ENCODE data around the gene PBX1. TPM values are rescaled to one million over a fixed set of nuclear protein-coding genes. Genes with fewer than 3 reads are reported as not detected.

PBX1 gene
- total RNA-seq, 4 donors from 2014 or later, result 25.8 to 31.0 (median 27.1) TPM

- DNase-seq (ENCODE audit: low spot score in 2 of 2), result no peak
- Histone ChIP-seq H3K27me3 (no peaks in the 10 kb centered on the region), H3K36me3 (no peaks in the 10 kb centered on the region), H3K4me1 (no peaks in the 10 kb centered on the region), H3K27ac (no peak overlapping the region), H3K9me3 (no peaks in the 10 kb centered on the region), H3K4me3 (no peak overlapping the region)
- WGBS, 2 donors, result 0 to 2% methylated on average over 1 of the region's 1 CpG
- TF ChIP-seq EP300 (IDR thresholded peaks at IDR 0.05) (no peak), CTCF (IDR thresholded peaks at IDR 0.05) (no peak), POLR2A (IDR thresholded peaks at IDR 0.05) (no peak)
Measured at GRCh38 chr1:164834641-164835040, 275.7 kb downstream of the PBX1 start.

DNA sequence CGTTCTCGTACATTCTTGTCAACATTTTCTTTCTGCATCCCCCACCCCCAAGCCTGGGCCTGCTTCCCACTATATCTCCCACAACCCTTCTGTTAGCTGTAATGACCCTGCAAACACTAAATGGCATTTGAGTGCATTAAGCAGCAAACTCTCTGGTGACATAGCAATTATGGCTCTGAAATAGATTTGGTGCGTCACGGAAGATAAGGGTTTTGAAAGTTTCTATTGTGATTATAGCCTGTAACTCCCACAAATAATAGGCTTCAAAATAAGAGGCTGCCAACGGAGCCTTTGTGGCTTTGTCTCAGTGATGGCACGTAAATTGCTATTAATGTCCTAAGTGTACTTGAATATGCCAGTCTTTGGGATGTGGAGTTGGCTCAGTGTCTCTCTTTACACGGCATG, 277.6 kb downstream of the PBX1 start:
- no peak overlapping the region for H3K27ac ChIP-seq
- DNase-seq (ENCODE audit: low spot score in 2 of 2), result no peak
- no peaks in the 10 kb centered on the region for H3K27me3 ChIP-seq
- H3K9me3 ChIP-seq, result no peaks in the 10 kb centered on the region
- H3K4me3 ChIP-seq, result no peak overlapping the region
- H3K4me1 ChIP-seq, result no peaks in the 10 kb centered on the region
- TF ChIP-seq EP300 (IDR thresholded peaks at IDR 0.05), result no peak
- no peak for TF ChIP-seq POLR2A (IDR thresholded peaks at IDR 0.05)
- TF ChIP-seq CTCF (IDR thresholded peaks at IDR 0.05), result no peak
- H3K36me3 ChIP-seq, result no peaks in the 10 kb centered on the region
- 34 to 57% methylated on average over 7 of the region's 7 CpGs for WGBS, 2 donors

GRCh38 chr1:164838786-164839185, 279.8 kb downstream of the PBX1 start:
- WGBS, 2 donors, result 96 to 98% methylated on average over 3 of the region's 3 CpGs
- Histone ChIP-seq H3K4me3 (no peak overlapping the region), H3K36me3 (no peaks in the 10 kb centered on the region), H3K27ac (no peak overlapping the region), H3K27me3 (no peaks in the 10 kb centered on the region), H3K9me3 (no peaks in the 10 kb centered on the region), H3K4me1 (peaks cover 0 to 7% (median 0%) of the 10 kb centered on the region in 4 donors)
- TF ChIP-seq CTCF (IDR thresholded peaks at IDR 0.05), result no peak
- TF ChIP-seq EP300 (IDR thresholded peaks at IDR 0.05), result no peak
- TF ChIP-seq POLR2A (IDR thresholded peaks at IDR 0.05), result no peak
- no peak for DNase-seq (ENCODE audit: low spot score in 2 of 2)

DNA sequence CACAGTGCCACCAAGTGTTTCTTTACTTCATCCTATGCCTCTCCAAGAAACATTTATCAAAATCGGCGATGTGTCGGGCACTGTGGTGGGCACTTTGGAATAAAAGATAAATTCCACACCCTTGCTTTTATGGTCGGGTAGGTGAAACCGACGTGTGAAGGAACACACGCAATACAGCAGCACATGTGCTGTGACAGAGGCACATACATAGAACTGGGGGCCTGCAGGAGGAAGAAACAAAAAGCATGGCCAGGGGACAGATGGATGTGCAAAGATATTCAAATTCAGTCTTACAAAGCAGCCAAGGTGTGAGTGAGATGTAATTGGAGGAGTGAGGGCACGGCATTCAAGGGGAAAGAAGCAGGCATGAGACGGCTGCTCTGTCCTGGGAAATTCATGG, 282.0 kb downstream of the PBX1 start:
- 91 to 95% methylated on average over 9 of the region's 9 CpGs for WGBS, 2 donors
- Histone ChIP-seq H3K9me3 (no peaks in the 10 kb centered on the region), H3K27me3 (no peaks in the 10 kb centered on the region), H3K27ac (no peak overlapping the region), H3K4me1 (peaks cover 0 to 7% (median 0%) of the 10 kb centered on the region in 4 donors), H3K4me3 (no peak overlapping the region), H3K36me3 (peaks cover 0 to 4% (median 0%) of the 10 kb centered on the region in 3 donors)
- DNase-seq (ENCODE audit: low spot score in 2 of 2), result no peak
- TF ChIP-seq POLR2A (IDR thresholded peaks at IDR 0.05) (no peak), CTCF (IDR thresholded peaks at IDR 0.05) (no peak), EP300 (IDR thresholded peaks at IDR 0.05) (no peak)

DNA sequence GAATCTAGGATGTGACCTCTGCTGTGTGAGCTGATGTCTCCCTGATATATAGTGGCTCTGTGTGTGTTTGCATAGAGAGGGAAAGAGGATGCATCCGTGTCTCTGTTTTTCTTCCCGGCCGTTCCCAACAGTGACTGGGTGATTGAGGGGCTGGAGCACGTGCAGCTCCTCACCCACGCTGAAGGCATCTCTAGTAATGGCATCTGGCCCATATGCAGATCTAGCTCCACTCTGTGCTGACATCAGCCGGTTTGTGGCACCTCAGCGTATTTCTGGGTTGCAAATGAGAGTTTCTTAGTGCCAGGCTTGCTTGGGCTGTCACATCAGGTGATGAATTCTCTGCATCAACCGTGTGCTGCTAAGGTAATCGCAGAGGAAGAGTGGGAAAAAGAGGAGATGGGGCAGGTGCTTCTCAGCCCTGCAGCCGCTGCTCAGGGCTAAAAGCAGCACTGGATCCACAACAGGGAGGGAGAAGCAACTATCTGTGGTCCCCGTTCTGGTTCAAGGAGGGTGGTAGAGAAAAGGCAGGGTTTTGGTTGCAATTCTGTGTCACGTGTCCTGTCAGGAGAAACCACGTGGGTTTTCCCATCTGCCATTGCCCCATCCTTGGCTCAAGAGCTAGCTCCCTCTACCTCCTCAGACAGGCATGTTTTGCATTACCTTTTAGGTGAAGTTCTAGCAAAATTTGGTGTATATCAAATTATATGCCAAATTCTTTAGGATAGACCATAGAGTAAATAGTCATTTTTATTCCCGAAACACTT, 282.9 kb downstream of the PBX1 start:
- peaks cover 0 to 13% (median 0%) of the 10 kb centered on the region in 3 donors for H3K36me3 ChIP-seq
- no peak overlapping the region for H3K27ac ChIP-seq
- WGBS, 2 donors, result 91 to 93% methylated on average over 14 of the region's 14 CpGs
- no peaks in the 10 kb centered on the region for H3K27me3 ChIP-seq
- DNase-seq (ENCODE audit: low spot score in 2 of 2), result no peak
- no peak overlapping the region for H3K4me3 ChIP-seq
- peaks cover 0 to 7% (median 0%) of the 10 kb centered on the region in 4 donors for H3K4me1 ChIP-seq
- no peaks in the 10 kb centered on the region for H3K9me3 ChIP-seq
- TF ChIP-seq EP300 (IDR thresholded peaks at IDR 0.05) (no peak), CTCF (IDR thresholded peaks at IDR 0.05) (no peak), POLR2A (IDR thresholded peaks at IDR 0.05) (no peak)
